Body of pancreas (tissue), 4 donors: ENCODE measurements around the gene KCNJ3. TPM values are rescaled to one million over a fixed set of nuclear protein-coding genes. Genes with fewer than 3 reads are reported as not detected.

Source experiments
- ATAC-seq: fragments of 150-250 bp; one replicate; pipeline ENCODE4 v1.9.1; 2016
- DNase-seq, 4 donors: peaks; one replicate each; pipeline ENCODE4 v3.0.0-alpha.2; 2019
- H3K27ac ChIP-seq, 4 donors: fragments of 200-600 bp; sonication (generic); 1 replicate in 3 of 4; 2 replicates in 1 of 4; pipeline versions ENCODE4 v1.5.1 to v1.6.1; 2016 to 2019; ENCODE audit warnings: mild to moderate bottlenecking in 1 of 4, mixed read lengths in 1 of 4, moderate library complexity in 1 of 4
- H3K27me3 ChIP-seq, 2 donors: fragments of 200-600 bp; sonication (generic); one replicate each; pipeline ENCODE4 v1.6.0; 2016; ENCODE audit warnings: mild to moderate bottlenecking in 1 of 2
- H3K36me3 ChIP-seq, 2 donors: fragments of 200-600 bp; sonication (generic); replicated peaks in 1 of 2; 2 replicates each; pipeline ENCODE4 v1.5.1; 2016; ENCODE audit warnings: low read depth in 2 of 2; ENCODE audit not compliant: insufficient read depth in 1 of 2
- H3K4me1 ChIP-seq: fragments of 200-600 bp; sonication (generic); one replicate; pipeline ENCODE4 v1.6.0; 2016
- H3K4me3 ChIP-seq, 2 donors: fragments of 200-600 bp; sonication (generic); 1 replicate in 1 of 2; 2 replicates in 1 of 2; pipeline ENCODE4 v1.5.1; 2016 to 2019
- H3K9me3 ChIP-seq, 3 donors: fragments of 200-600 bp; sonication (generic); 1 replicate in 2 of 3; 2 replicates in 1 of 3; pipeline ENCODE4 v1.5.1; 2016
- POLR2A ChIP-seq, 3 donors: fragments of 450-650 bp; IDR thresholded peaks; one replicate each; pipeline ENCODE4 v1.6.1; 2016; ENCODE audit warnings: antibody characterized with exemption in 3 of 3, mild to moderate bottlenecking in 2 of 3
- WGBS, 2 donors: methylation state at CpG; one replicate each; pipeline ENCODE4 v1.1.5; 2017; 5-methylcytosine and 5-hydroxymethylcytosine counted together
- intact Hi-C: fragments of 100-400 bp; cut with DNase I; formaldehyde crosslinking; loops from one replicate; pipeline ENCODE4 v1.15.1; 2023
- total RNA-seq, 2 donors: library from RNA; depleted of rRNA; stranded (reverse); fragments of >200 nt; gene quantifications; one replicate each; pipeline ENCODE4 v1.1.0, GENCODE V29; 2016
- TF ChIP-seq, protein P1 (sequence below), 7 experiments: fragments of 450-650 bp in 4 of 7; fragments of 200-600 bp in 3 of 7; sonication (generic) in 3 of 7; IDR thresholded peaks; one replicate each; pipeline ENCODE4 v1.5.1; 2016 to 2019; ENCODE audit warnings: antibody characterized with exemption in 7 of 7

KCNJ3 gene, protein sequence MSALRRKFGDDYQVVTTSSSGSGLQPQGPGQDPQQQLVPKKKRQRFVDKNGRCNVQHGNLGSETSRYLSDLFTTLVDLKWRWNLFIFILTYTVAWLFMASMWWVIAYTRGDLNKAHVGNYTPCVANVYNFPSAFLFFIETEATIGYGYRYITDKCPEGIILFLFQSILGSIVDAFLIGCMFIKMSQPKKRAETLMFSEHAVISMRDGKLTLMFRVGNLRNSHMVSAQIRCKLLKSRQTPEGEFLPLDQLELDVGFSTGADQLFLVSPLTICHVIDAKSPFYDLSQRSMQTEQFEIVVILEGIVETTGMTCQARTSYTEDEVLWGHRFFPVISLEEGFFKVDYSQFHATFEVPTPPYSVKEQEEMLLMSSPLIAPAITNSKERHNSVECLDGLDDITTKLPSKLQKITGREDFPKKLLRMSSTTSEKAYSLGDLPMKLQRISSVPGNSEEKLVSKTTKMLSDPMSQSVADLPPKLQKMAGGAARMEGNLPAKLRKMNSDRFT
- under 1 TPM; 0.33 to 0.78 TPM for total RNA-seq

DNA sequence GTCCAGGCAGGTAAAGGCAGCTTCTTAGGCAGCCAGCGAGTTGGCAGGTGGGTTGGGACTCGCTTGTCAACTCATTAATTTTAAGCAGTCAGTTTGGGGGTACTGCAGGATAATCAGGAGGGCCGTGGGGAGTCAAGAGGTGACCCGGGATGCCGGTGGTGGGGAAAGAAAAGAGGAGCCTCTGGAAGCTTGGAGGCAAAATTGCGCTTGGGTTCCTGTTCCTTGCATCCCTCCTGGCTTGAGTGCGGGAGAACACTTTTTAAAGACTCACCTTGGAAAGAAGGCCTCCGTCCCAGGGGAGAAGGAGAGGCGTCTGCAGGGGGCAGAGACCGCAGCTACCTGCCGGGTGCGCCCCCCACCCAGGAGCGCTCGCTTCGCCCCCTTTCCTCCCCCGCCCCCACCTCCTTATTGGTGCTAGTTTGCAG is at the start of gene KCNJ3:
KCNJ3 (plus strand) TSS at position 400 of the 425 bp plus-strand sequence. CDS start 81 bp downstream, outside the sequence.
- no peaks in the 10 kb centered on the region for H3K9me3 ChIP-seq
- peaks cover 20% of the 10 kb centered on the region for H3K4me1 ChIP-seq
- no peak for TF ChIP-seq POLR2A (IDR thresholded peaks at IDR 0.05)
- TF ChIP-seq, protein P1, sequence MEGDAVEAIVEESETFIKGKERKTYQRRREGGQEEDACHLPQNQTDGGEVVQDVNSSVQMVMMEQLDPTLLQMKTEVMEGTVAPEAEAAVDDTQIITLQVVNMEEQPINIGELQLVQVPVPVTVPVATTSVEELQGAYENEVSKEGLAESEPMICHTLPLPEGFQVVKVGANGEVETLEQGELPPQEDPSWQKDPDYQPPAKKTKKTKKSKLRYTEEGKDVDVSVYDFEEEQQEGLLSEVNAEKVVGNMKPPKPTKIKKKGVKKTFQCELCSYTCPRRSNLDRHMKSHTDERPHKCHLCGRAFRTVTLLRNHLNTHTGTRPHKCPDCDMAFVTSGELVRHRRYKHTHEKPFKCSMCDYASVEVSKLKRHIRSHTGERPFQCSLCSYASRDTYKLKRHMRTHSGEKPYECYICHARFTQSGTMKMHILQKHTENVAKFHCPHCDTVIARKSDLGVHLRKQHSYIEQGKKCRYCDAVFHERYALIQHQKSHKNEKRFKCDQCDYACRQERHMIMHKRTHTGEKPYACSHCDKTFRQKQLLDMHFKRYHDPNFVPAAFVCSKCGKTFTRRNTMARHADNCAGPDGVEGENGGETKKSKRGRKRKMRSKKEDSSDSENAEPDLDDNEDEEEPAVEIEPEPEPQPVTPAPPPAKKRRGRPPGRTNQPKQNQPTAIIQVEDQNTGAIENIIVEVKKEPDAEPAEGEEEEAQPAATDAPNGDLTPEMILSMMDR (IDR thresholded peaks at IDR 0.05): no peak
- peak within 1 kb of the TSS in 1 of 4 donors; percentile 37 for H3K27ac ChIP-seq
- ATAC-seq (peak; percentile 5), DNase-seq (no peak)
- 1% methylated on average over 11 to 16 of the region's 16 CpGs for WGBS, 2 donors
- intact Hi-C loops: no loop called here
- H3K4me3 ChIP-seq: peak within 1 kb of the TSS; percentile 32 to 39
- H3K27me3 ChIP-seq: no peaks in the 10 kb centered on the region
- no peaks in the 10 kb centered on the region for H3K36me3 ChIP-seq

DNA sequence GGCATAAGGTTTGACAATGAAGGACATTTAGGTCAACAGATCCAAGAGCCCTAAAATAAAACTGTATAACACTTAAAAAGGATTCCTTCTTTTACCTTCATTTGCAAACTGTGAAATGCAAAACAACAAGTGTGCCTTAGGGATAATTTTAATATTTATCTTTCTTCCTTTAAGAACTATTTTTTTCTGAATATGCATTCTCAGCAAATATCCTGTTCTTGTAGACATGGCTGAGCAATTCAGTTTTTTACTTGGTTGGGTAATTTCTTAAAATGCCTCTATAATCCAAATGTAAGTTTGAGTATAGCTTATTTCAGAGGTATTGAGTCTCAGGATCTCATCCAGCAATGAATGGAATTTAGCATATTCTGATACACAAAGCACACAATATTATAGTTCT is 43.0 kb upstream of the KCNJ3 start:
- H3K4me3 ChIP-seq: no peak overlapping the region
- no peaks in the 10 kb centered on the region for H3K4me1 ChIP-seq
- no peak for DNase-seq
- H3K27ac ChIP-seq: no peak overlapping the region
- no peaks in the 10 kb centered on the region for H3K27me3 ChIP-seq
- TF ChIP-seq, protein P1 (IDR thresholded peaks at IDR 0.05): no peak
- no peak for TF ChIP-seq POLR2A (IDR thresholded peaks at IDR 0.05)
- H3K36me3 ChIP-seq: no peaks in the 10 kb centered on the region
- no peaks in the 10 kb centered on the region for H3K9me3 ChIP-seq
- ATAC-seq: no peak
- intact Hi-C loops: no loop called here

DNA sequence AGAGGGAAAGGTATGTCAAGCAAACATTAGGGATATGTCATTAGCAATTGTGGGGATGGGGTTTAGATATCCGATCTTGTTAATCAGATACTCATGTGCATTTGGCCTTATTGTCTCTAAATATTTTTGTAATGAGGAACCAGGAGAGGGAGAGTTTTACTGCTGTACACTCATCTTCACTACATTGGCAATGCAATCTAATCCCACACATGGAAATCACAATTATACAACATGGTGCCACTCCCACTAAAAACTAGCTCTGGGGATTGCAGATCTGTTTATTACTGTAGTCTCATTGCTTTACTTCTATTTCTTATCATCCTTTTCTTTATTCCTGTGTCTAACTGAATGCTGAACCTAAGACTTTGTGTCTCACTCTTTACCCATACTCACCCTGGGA is 39.6 kb upstream of the KCNJ3 start:
- Histone ChIP-seq H3K9me3 (no peaks in the 10 kb centered on the region), H3K4me3 (no peak overlapping the region), H3K27ac (no peak overlapping the region), H3K27me3 (no peaks in the 10 kb centered on the region), H3K36me3 (no peaks in the 10 kb centered on the region), H3K4me1 (no peaks in the 10 kb centered on the region)
- ATAC-seq (no peak), DNase-seq (no peak)
- intact Hi-C loops: no loop called here
- no peak for TF ChIP-seq POLR2A (IDR thresholded peaks at IDR 0.05)
- 72 to 84% methylated on average over 1 of the region's 1 CpG for WGBS, 2 donors

DNA sequence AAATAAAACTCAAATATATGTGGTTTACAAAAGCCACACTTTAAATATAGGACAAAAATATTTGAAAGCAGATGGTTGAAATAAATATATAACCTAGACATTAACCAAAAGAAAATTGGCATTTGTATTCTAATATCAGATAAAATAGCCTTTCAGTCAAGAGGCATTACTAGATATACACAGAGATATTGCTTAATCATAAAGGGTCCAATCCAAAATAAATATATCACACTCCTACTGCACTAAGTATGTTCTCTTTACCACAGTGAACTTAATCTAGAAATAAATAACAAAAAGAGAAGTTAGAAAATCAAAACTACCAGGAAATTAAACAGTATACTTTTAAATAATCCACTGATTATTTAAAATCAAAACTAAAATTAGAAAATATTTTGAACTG is 34.2 kb upstream of the KCNJ3 start:
- H3K27me3 ChIP-seq: no peaks in the 10 kb centered on the region
- H3K36me3 ChIP-seq: no peaks in the 10 kb centered on the region
- TF ChIP-seq, protein P1 (IDR thresholded peaks at IDR 0.05): no peak
- no peak for TF ChIP-seq POLR2A (IDR thresholded peaks at IDR 0.05)
- no peaks in the 10 kb centered on the region for H3K9me3 ChIP-seq
- intact Hi-C loops: no loop called here
- ATAC-seq (no peak), DNase-seq (no peak)
- no peak overlapping the region for H3K27ac ChIP-seq
- H3K4me1 ChIP-seq: no peaks in the 10 kb centered on the region
- no peak overlapping the region for H3K4me3 ChIP-seq

DNA sequence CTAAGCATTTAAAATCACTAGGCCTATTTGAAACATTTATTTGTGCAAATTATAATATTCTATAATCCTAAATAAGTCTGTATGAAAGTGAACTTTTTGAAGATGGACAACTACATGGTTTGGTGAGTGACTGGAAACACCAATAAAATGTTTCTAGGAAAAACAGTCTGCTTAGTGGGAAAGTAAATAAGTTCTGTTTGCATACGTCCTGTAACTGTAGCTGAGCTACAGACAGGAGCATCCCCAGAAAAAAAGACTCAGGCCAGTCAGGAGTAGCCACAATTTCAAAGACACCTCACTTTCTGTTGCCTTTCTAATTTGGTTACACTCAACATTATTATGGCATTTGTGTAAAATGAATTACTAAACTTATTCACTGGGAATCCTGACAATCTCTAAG is 28.4 kb upstream of the KCNJ3 start:
- ATAC-seq (no peak), DNase-seq (no peak)
- 36 to 42% methylated on average over 1 of the region's 1 CpG for WGBS, 2 donors

More for the DNA sequence above, 28.4 kb upstream of the KCNJ3 start:
- no peaks in the 10 kb centered on the region for H3K9me3 ChIP-seq
- no peaks in the 10 kb centered on the region for H3K36me3 ChIP-seq
- no peak overlapping the region for H3K4me3 ChIP-seq
- no peak for TF ChIP-seq POLR2A (IDR thresholded peaks at IDR 0.05)
- TF ChIP-seq, protein P1 (IDR thresholded peaks at IDR 0.05): no peak
- H3K4me1 ChIP-seq: no peaks in the 10 kb centered on the region
- H3K27ac ChIP-seq: no peak overlapping the region
- H3K27me3 ChIP-seq: no peaks in the 10 kb centered on the region
- intact Hi-C loops: no loop called here
